ENCODE results near the gene PPP2R5C.

The PPP2R5C gene

DNA sequence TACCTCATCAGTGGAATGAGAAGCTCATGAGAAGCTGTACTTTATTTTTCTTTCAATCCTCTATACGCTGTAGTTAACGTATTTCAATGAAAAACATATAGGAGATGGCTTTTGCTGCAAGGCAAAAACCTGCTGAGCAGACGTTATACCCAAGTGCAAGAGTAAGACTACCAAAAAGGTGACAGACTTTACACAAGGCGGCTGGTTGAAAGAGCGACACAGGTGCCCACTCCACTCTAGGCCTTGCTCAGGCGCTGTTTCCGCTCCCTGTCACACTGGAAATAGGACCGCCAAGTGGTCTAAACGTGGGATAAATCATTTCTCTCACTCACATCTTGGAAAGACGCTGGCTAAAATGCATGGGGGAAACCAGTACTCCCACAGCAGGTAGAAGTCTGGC is 54.5 kb downstream of the PPP2R5C start:
- Histone ChIP-seq H3K4me3 (ENCODE audit: low read depth, low read length) (no peak overlapping the region), H3K9me3 (ENCODE audit: control insufficient read depth, insufficient read depth, low read length) (no peaks in the 10 kb centered on the region), H3K27me3 (ENCODE audit: control insufficient read depth, insufficient read depth, low read length) (no peaks in the 10 kb centered on the region), H3K9ac (ENCODE audit: low read depth, low read length) (no peak overlapping the region), H3K4me1 (ENCODE audit: control insufficient read depth, insufficient read depth, low read length) (no peaks in the 10 kb centered on the region), H3K36me3 (ENCODE audit: control insufficient read depth, insufficient read depth, low read length) (no peaks in the 10 kb centered on the region)

DNA sequence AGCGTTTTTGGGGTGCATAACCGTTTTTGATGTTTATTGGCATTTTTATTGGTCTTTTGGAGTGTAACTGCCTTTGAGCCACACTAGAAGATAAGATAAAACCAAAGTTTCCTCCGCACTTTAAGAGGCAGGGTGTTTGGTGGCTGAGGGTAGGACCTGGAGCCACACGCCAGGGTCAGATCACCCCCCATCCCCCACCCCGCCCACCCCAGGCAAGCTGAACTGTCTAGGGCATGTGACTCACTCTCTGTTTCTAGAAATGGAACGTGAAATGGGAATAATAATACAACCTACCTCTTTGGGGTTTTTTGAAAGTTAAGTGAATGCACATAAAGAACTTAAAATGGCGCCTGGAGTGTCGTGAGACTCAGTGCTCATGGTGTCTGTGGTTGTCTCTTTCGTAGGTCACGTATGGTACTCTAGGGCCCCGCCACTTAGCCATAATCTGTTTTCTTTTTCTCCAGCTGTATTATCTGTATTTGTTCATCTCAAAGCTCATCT is 56.0 kb downstream of the PPP2R5C start:
- Histone ChIP-seq H3K27me3 (ENCODE audit: control insufficient read depth, insufficient read depth, low read length) (no peaks in the 10 kb centered on the region), H3K4me3 (ENCODE audit: low read depth, low read length) (no peak overlapping the region), H3K9ac (ENCODE audit: low read depth, low read length) (no peak overlapping the region), H3K36me3 (ENCODE audit: control insufficient read depth, insufficient read depth, low read length) (no peaks in the 10 kb centered on the region), H3K9me3 (ENCODE audit: control insufficient read depth, insufficient read depth, low read length) (no peaks in the 10 kb centered on the region), H3K4me1 (ENCODE audit: control insufficient read depth, insufficient read depth, low read length) (no peaks in the 10 kb centered on the region)

DNA sequence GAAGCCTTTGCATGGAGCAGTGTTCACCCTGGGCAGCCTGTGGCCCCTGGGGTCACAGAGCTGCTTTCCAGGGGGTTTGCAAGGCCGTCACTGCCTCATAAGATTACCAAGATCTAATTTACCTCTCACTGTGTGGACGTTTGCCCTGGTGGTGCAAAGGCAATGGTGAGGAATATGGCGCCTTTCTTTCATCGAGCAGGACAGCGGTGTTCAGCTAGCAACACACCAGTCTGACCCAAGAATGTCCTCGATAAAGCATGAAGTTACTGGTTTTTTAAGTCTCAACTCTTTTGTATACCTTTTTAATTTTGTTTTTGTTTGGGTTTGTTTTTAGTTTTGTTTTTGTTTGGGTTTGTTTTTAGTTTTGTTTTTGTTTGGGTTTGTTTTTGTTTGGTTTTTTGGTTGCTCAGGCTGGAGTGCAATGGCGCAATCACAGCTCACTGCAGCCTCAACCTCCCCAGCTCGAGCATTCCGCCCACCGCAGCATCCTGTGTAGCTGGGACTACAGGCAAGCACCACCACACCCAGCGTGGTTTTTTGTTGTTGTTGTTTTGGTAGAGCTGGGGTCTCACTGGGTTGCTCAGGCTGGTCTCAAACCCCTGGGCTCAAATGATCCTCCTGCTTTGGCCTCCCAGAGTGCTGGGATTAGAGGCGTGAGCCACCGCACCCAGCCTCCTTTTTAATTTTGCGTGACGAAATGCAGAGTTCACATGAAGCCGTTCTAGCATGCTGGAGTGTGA is 57.9 kb downstream of the PPP2R5C start:
- Histone ChIP-seq H3K36me3 (ENCODE audit: control insufficient read depth, insufficient read depth, low read length) (no peaks in the 10 kb centered on the region), H3K4me3 (ENCODE audit: low read depth, low read length) (no peak overlapping the region), H3K4me1 (ENCODE audit: control insufficient read depth, insufficient read depth, low read length) (no peaks in the 10 kb centered on the region), H3K9me3 (ENCODE audit: control insufficient read depth, insufficient read depth, low read length) (no peaks in the 10 kb centered on the region), H3K27me3 (ENCODE audit: control insufficient read depth, insufficient read depth, low read length) (no peaks in the 10 kb centered on the region), H3K9ac (ENCODE audit: low read depth, low read length) (no peak overlapping the region)

DNA sequence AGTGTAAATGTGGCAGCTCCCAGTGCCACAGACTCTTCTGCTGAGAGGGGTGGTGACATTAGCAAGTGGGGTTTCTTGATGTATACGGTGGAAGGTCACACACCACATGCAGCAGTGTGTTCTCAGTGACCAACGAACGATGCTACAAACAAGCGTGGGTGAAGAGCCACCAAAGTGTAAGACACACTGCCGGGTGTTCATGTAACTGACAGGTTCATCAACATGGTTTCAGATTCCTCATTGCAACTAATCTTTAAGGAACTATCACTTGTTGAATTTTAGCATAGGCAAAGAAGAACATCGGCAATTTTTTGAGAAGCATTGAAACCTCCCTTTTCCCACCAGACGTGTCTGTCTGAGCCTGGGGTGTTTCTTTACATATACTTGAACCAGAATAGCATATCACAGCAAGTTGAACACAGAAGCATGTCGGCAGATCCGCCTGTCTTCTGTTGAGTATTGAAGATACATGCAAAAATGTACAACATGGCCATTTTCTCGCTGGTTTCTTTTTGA is 58.8 kb downstream of the PPP2R5C start:
- no peaks in the 10 kb centered on the region for H3K27me3 ChIP-seq (ENCODE audit: control insufficient read depth, insufficient read depth, low read length)
- no peaks in the 10 kb centered on the region for H3K36me3 ChIP-seq (ENCODE audit: control insufficient read depth, insufficient read depth, low read length)
- no peaks in the 10 kb centered on the region for H3K4me1 ChIP-seq (ENCODE audit: control insufficient read depth, insufficient read depth, low read length)
- no peaks in the 10 kb centered on the region for H3K9me3 ChIP-seq (ENCODE audit: control insufficient read depth, insufficient read depth, low read length)
- no peak overlapping the region for H3K9ac ChIP-seq (ENCODE audit: low read depth, low read length)
- no peak overlapping the region for H3K4me3 ChIP-seq (ENCODE audit: low read depth, low read length)

DNA sequence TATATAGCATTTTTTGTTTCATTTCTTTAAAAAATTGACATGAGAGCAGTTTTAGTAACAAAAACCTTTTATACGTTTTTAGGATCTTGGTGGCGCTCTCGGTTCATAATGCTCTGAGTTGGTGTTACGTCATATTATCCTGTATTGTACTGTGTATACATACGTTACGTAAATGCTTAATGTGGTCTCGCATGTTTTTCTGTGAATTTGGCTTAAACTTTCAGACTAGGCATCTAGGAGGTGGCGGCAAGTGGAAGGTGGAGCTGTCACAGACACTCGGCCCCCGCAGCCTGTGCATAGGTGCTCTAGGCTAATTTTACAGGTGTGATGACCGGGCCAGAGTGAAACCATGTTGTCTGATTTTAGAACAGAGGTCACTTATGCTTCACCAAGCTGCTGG is 60.0 kb downstream of the PPP2R5C start:
- no peaks in the 10 kb centered on the region for H3K27me3 ChIP-seq (ENCODE audit: control insufficient read depth, insufficient read depth, low read length)
- H3K9me3 ChIP-seq (ENCODE audit: control insufficient read depth, insufficient read depth, low read length): no peaks in the 10 kb centered on the region
- H3K4me3 ChIP-seq (ENCODE audit: low read depth, low read length): no peak overlapping the region
- no peaks in the 10 kb centered on the region for H3K4me1 ChIP-seq (ENCODE audit: control insufficient read depth, insufficient read depth, low read length)
- no peak overlapping the region for H3K9ac ChIP-seq (ENCODE audit: low read depth, low read length)
- no peaks in the 10 kb centered on the region for H3K36me3 ChIP-seq (ENCODE audit: control insufficient read depth, insufficient read depth, low read length)

- Histone ChIP-seq H3K36me3 (ENCODE audit: control insufficient read depth, insufficient read depth, low read length) (no peaks in the 10 kb centered on the region), H3K4me1 (ENCODE audit: control insufficient read depth, insufficient read depth, low read length) (no peaks in the 10 kb centered on the region), H3K9me3 (ENCODE audit: control insufficient read depth, insufficient read depth, low read length) (no peaks in the 10 kb centered on the region), H3K27me3 (ENCODE audit: control insufficient read depth, insufficient read depth, low read length) (no peaks in the 10 kb centered on the region), H3K4me3 (ENCODE audit: low read depth, low read length) (no peak overlapping the region), H3K9ac (ENCODE audit: low read depth, low read length) (no peak overlapping the region)
These were observed 61.6 kb downstream of the PPP2R5C start for GRCh38 chr14:101823066-101823465.

DNA sequence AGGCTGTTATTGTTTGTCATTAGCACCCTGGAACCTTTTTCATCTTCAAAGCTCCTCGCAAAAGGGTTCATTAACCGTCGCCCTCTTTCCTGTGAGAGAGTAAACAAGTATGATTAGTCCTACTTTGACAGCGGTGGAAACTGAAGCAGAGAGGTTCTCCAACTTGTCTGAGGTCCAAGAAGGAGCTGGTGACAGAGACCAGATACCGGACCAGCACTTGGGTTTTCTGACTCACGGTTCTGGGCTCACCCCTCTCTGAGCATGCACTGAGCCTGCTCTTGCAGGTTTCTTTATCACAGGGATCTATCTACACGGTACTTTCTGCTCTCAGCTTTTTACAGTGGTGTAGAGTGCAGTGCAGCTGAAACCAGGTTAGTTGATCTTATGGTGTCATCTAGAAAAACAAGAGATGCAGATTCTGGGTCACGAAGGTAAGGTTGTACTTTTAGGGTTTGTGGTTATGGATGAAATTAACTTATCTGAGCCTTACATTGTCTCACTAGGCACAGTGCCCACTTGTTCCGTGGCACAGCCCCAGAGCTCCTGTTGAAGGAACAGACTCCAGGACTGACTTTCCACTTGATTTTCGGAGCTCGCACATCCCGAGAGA is 62.1 kb downstream of the PPP2R5C start:
- Histone ChIP-seq H3K36me3 (ENCODE audit: control insufficient read depth, insufficient read depth, low read length) (no peaks in the 10 kb centered on the region), H3K4me1 (ENCODE audit: control insufficient read depth, insufficient read depth, low read length) (no peaks in the 10 kb centered on the region), H3K4me3 (ENCODE audit: low read depth, low read length) (no peak overlapping the region), H3K9me3 (ENCODE audit: control insufficient read depth, insufficient read depth, low read length) (no peaks in the 10 kb centered on the region), H3K9ac (ENCODE audit: low read depth, low read length) (no peak overlapping the region), H3K27me3 (ENCODE audit: control insufficient read depth, insufficient read depth, low read length) (no peaks in the 10 kb centered on the region)

DNA sequence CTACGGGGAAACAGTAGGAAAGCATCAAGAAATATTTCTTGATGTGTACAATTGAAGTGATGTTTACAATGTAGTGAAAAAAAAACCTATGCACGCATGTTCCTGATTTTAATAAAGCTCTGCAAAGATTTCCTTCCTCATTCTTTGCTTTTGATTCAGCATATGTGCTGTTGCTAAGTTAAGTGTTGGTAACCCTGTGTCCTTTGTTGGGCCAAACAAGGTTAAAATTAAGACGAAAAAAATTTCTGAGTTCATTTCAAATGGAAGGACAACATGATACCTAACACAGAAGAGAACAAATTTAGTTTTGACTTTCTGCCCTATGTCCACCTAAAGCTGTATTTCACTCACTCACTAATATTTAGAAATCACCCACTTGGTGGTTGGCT is 62.8 kb downstream of the PPP2R5C start:
- no peaks in the 10 kb centered on the region for H3K9me3 ChIP-seq (ENCODE audit: control insufficient read depth, insufficient read depth, low read length)
- no peaks in the 10 kb centered on the region for H3K36me3 ChIP-seq (ENCODE audit: control insufficient read depth, insufficient read depth, low read length)
- H3K9ac ChIP-seq (ENCODE audit: low read depth, low read length): no peak overlapping the region
- no peaks in the 10 kb centered on the region for H3K27me3 ChIP-seq (ENCODE audit: control insufficient read depth, insufficient read depth, low read length)
- H3K4me1 ChIP-seq (ENCODE audit: control insufficient read depth, insufficient read depth, low read length): no peaks in the 10 kb centered on the region
- no peak overlapping the region for H3K4me3 ChIP-seq (ENCODE audit: low read depth, low read length)

- Histone ChIP-seq H3K4me3 (ENCODE audit: low read depth, low read length) (no peak overlapping the region), H3K36me3 (ENCODE audit: control insufficient read depth, insufficient read depth, low read length) (no peaks in the 10 kb centered on the region)
These were observed 64.3 kb downstream of the PPP2R5C start for GRCh38 chr14:101825797-101826196.

GRCh38 chr14:101826351-101826750 is 64.8 kb downstream of the PPP2R5C start:
- H3K9ac ChIP-seq (ENCODE audit: low read depth, low read length): no peak overlapping the region
- H3K4me1 ChIP-seq (ENCODE audit: control insufficient read depth, insufficient read depth, low read length): no peaks in the 10 kb centered on the region
- no peak overlapping the region for H3K4me3 ChIP-seq (ENCODE audit: low read depth, low read length)
- H3K36me3 ChIP-seq (ENCODE audit: control insufficient read depth, insufficient read depth, low read length): no peaks in the 10 kb centered on the region
- H3K27me3 ChIP-seq (ENCODE audit: control insufficient read depth, insufficient read depth, low read length): no peaks in the 10 kb centered on the region
- H3K9me3 ChIP-seq (ENCODE audit: control insufficient read depth, insufficient read depth, low read length): no peaks in the 10 kb centered on the region

More at GRCh38 chr14:101825797-101826196, 64.3 kb downstream of the PPP2R5C start:
- H3K9ac ChIP-seq (ENCODE audit: low read depth, low read length): no peak overlapping the region
- no peaks in the 10 kb centered on the region for H3K4me1 ChIP-seq (ENCODE audit: control insufficient read depth, insufficient read depth, low read length)
- H3K27me3 ChIP-seq (ENCODE audit: control insufficient read depth, insufficient read depth, low read length): no peaks in the 10 kb centered on the region
- no peaks in the 10 kb centered on the region for H3K9me3 ChIP-seq (ENCODE audit: control insufficient read depth, insufficient read depth, low read length)

DNA sequence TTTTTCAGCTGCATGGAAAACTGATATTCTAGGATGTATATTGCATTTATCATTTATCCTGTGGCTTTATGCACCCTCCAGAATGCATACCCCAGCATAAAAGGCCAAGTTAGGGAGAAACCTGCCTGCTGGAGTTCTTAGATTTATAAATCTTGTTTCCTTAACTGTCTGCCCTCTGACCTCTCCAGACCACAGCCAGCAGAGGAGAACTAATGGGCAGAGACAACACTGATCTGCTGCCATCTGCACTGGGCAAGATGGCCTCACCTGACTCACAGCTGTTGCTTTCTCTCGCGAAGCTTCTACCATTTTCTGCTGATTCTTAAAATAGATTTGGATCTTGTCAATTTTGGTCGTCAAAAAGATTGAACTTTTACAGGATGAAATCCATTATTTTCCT is 65.8 kb downstream of the PPP2R5C start:
- Histone ChIP-seq H3K4me3 (ENCODE audit: low read depth, low read length) (no peak overlapping the region), H3K27me3 (ENCODE audit: control insufficient read depth, insufficient read depth, low read length) (no peaks in the 10 kb centered on the region), H3K9ac (ENCODE audit: low read depth, low read length) (no peak overlapping the region), H3K4me1 (ENCODE audit: control insufficient read depth, insufficient read depth, low read length) (no peaks in the 10 kb centered on the region), H3K36me3 (ENCODE audit: control insufficient read depth, insufficient read depth, low read length) (no peaks in the 10 kb centered on the region), H3K9me3 (ENCODE audit: control insufficient read depth, insufficient read depth, low read length) (no peaks in the 10 kb centered on the region)

- H3K36me3 ChIP-seq (ENCODE audit: control insufficient read depth, insufficient read depth, low read length): no peaks in the 10 kb centered on the region
- no peaks in the 10 kb centered on the region for H3K9me3 ChIP-seq (ENCODE audit: control insufficient read depth, insufficient read depth, low read length)
- H3K4me1 ChIP-seq (ENCODE audit: control insufficient read depth, insufficient read depth, low read length): no peaks in the 10 kb centered on the region
These were observed 66.5 kb downstream of the PPP2R5C start for GRCh38 chr14:101828046-101828445.

More at GRCh38 chr14:101828046-101828445, 66.5 kb downstream of the PPP2R5C start:
- Histone ChIP-seq H3K27me3 (ENCODE audit: control insufficient read depth, insufficient read depth, low read length) (no peaks in the 10 kb centered on the region), H3K4me3 (ENCODE audit: low read depth, low read length) (no peak overlapping the region), H3K9ac (ENCODE audit: low read depth, low read length) (no peak overlapping the region)

Measured in iPS-15b (cell line).